MM.1S (cell line): ENCODE data around the gene NPC2.
"Not testable (repeated sequence)": the region's sequence is repeated elsewhere in the genome, so short reads cannot be mapped to it uniquely, and the experiment has no call there.

Experiments used
- DNase-seq: peaks from one replicate; pipeline ENCODE4 v3.0.0-alpha.2; 2015
- H2AFZ ChIP-seq: fragments of 300-600 bp; sonication (generic); 2 replicates; pipeline ENCODE4 v1.6.0; 2016; ENCODE audit warnings: antibody characterized with exemption, low read length
- H3F3A ChIP-seq: fragments of 300-600 bp; sonication (generic); 2 replicates; pipeline ENCODE4 v1.6.1; 2016; ENCODE audit warnings: mild to moderate bottlenecking, antibody characterized with exemption, low read length, moderate library complexity, mixed read lengths; ENCODE audit not compliant: insufficient read depth
- H3K27ac ChIP-seq: fragments of 300-600 bp; sonication (generic); 2 replicates; pipeline ENCODE4 v1.5.1; 2016; ENCODE audit warnings: mild to moderate bottlenecking, low read length
- H3K27me3 ChIP-seq: fragments of 300-600 bp; sonication (generic); replicated peaks from 2 replicates; pipeline ENCODE4 v1.6.0; 2016; ENCODE audit warnings: low read length; ENCODE audit not compliant: insufficient read depth
- H3K36me3 ChIP-seq: fragments of 300-600 bp; sonication (generic); replicated peaks from 2 replicates; pipeline ENCODE4 v1.6.1; 2016; ENCODE audit warnings: mild to moderate bottlenecking, low read length, mixed read lengths; ENCODE audit not compliant: insufficient read depth
- H3K4me1 ChIP-seq: fragments of 300-600 bp; sonication (generic); 2 replicates; pipeline ENCODE4 v1.6.1; 2016; ENCODE audit warnings: low read length, mixed read lengths
- H3K4me2 ChIP-seq: fragments of 300-600 bp; sonication (generic); 2 replicates; pipeline ENCODE4 v1.6.0; 2016; ENCODE audit warnings: low read depth, low read length
- H3K4me3 ChIP-seq: fragments of 300-600 bp; sonication (generic); 2 replicates; pipeline ENCODE4 v1.5.1; 2016; ENCODE audit warnings: low read length, mixed read lengths
- H3K79me2 ChIP-seq: fragments of 300-600 bp; sonication (generic); 2 replicates; pipeline ENCODE4 v1.6.1; 2016; ENCODE audit warnings: mixed run types, low read length, mixed read lengths
- H3K9ac ChIP-seq: fragments of 300-600 bp; sonication (generic); 2 replicates; pipeline ENCODE4 v1.6.1; 2016; ENCODE audit warnings: low read length, mixed read lengths
- H3K9me2 ChIP-seq: fragments of 300-600 bp; sonication (generic); replicated peaks from 2 replicates; pipeline ENCODE4 v1.6.1; 2016; ENCODE audit warnings: mild to moderate bottlenecking, low read length, mixed read lengths; ENCODE audit not compliant: insufficient read depth
- H3K9me3 ChIP-seq: fragments of 300-600 bp; sonication (generic); replicated peaks from 2 replicates; pipeline ENCODE4 v1.6.1; 2016; ENCODE audit warnings: mild to moderate bottlenecking, low read length, mixed read lengths; ENCODE audit not compliant: insufficient read depth
- H4K20me1 ChIP-seq: fragments of 300-600 bp; sonication (generic); 2 replicates; pipeline ENCODE4 v1.6.1; 2016; ENCODE audit warnings: mild to moderate bottlenecking, low read length, moderate library complexity, mixed read lengths; ENCODE audit not compliant: insufficient read depth
- CTCF ChIP-seq: fragments of 300-600 bp; sonication (generic); IDR thresholded peaks from 2 replicates; pipeline ENCODE4 v1.5.1; 2016; ENCODE audit warnings: antibody characterized with exemption, low read length, mixed read lengths
- EZH2 ChIP-seq: fragments of 300-600 bp; sonication (generic); optimal IDR thresholded peaks from 2 replicates; pipeline ENCODE3; 2017; ENCODE audit warnings: low read depth, mild to moderate bottlenecking, antibody characterized with exemption, low read length, mixed read lengths
- EZH2phosphoT487 ChIP-seq: fragments of 300-600 bp; sonication (generic); IDR thresholded peaks from 2 replicates; pipeline ENCODE4 v1.6.1; 2018; ENCODE audit warnings: antibody characterized with exemption, low read length

Gene NPC2

DNA sequence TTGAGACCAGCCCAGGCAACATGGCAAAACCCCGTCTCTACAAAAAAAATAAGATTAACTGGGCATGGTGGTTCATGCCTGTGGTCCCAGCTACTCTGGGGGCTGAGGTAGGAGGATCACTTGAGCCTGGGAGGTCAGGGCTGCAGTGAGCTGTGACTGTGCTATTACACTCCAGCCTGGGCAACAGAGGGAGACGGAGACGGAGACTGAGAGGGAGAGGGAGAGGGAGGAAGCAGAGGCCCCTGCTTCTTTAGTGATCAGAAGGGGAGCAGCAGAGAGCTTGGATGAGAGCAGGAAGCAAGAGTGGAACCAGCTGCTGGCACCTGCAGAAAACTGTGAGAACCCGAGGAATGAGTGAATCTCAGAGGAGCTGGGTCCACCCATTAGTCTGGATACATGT lies 46.4 kb upstream of the NPC2 start:
- Histone ChIP-seq H3K9ac (no peak overlapping the region), H3K4me3 (no peak overlapping the region), H3K36me3 (no peaks in the 10 kb centered on the region), H3K27ac (no peak overlapping the region), H3K4me2 (no peak overlapping the region), H3K27me3 (0 out of 2 replicates have a peak, but pooled peaks cover 3% of the 10 kb centered on the region), H3K9me3 (no peaks in the 10 kb centered on the region), H3K4me1 (no peaks in the 10 kb centered on the region), H2AFZ (no peak overlapping the region), H4K20me1 (no peaks in the 10 kb centered on the region), H3K9me2 (no peaks in the 10 kb centered on the region), H3F3A (no peaks in the 10 kb centered on the region), H3K79me2 (no peaks in the 10 kb centered on the region)
- no peak for DNase-seq
- TF ChIP-seq CTCF, result no peak
- no peak for TF ChIP-seq EZH2phosphoT487
- no peak for TF ChIP-seq EZH2

DNA sequence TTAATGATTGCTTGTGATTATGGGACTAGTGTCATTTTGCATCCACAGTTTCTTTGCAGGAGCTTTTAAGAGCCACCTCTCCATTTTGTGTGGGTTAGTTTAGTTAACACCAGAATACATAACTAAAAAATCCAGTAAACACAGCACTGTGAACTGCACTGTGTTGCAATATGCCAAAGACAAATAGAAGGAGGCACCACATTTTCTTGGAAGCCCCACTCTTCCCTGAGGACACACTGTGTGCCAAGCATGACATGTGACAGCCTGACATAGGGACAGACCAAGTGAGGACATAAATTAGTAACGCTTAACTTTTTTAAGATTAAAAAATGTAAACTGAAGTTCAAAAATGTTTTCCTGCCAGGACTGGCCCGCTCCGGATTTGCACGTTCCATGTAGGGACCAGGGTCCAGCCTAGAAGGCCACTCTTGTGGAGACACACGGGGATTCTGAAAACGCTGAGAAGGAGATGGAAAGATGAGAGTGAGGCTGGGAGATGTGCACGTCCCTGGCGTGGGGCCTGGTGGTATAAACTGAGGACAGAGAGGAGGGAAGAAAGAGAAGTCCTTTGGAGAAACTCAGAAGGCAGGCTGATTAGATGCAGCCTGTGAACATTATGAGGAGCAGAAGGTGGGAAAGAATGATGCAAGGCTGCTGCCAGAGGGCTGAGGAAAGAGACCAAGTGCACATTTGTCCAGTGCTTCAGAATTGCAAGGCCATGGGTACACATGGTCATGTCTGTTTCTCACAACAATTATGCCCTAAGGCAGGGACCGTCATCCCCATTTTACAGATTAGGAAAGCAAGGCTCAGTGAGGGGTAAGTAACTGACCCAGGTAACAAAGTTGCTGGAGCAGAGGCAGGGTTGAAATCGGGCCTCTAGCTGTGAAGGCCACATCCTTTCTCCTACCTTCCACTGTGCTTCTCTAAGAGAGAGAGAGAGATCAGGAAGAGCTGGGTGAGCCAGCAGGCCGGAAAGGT lies 45.6 kb upstream of the NPC2 start:
- Histone ChIP-seq H3K9me3 (no peaks in the 10 kb centered on the region), H3K9ac (no peak overlapping the region), H3K79me2 (no peaks in the 10 kb centered on the region), H3K4me1 (no peaks in the 10 kb centered on the region), H3K27ac (no peak overlapping the region), H3F3A (no peaks in the 10 kb centered on the region), H3K27me3 (no peaks in the 10 kb centered on the region), H2AFZ (no peak overlapping the region), H3K36me3 (no peaks in the 10 kb centered on the region), H3K4me2 (no peak overlapping the region), H4K20me1 (no peaks in the 10 kb centered on the region), H3K4me3 (no peak overlapping the region), H3K9me2 (no peaks in the 10 kb centered on the region)
- no peak for DNase-seq
- no peak for TF ChIP-seq CTCF
- TF ChIP-seq EZH2phosphoT487, result no peak
- no peak for TF ChIP-seq EZH2

DNA sequence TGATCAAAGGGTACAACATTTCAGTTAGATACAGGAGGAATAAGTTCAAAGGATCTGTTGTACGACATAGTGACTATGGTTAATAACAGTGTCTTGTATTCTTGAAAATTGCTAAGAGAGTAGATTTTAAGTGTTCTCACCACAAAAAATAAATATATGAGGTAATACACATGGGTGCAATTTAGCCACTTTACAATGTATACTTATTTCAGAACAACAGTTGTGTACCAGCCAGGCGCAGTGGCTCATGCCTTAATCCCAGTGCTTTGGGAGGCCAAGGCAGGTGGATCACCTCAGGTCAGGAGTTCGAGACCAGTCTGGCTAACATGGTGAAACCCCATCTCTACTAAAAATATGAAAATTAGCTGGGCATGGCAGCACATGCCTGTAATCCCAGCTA lies 43.2 kb upstream of the NPC2 start:
- not testable (repeated sequence) for H3K36me3 ChIP-seq, H4K20me1 ChIP-seq, H3K27ac ChIP-seq

GRCh38 chr14:74535756-74536325 lies 42.7 kb upstream of the NPC2 start:
- H3K79me2 ChIP-seq, result no peaks in the 10 kb centered on the region
- no peaks in the 10 kb centered on the region for H3K27me3 ChIP-seq
- no peaks in the 10 kb centered on the region for H3K36me3 ChIP-seq
- no peak overlapping the region for H3K9ac ChIP-seq
- H4K20me1 ChIP-seq, result no peaks in the 10 kb centered on the region
- no peak overlapping the region for H3K4me3 ChIP-seq
- H3K9me2 ChIP-seq, result no peaks in the 10 kb centered on the region
- no peaks in the 10 kb centered on the region for H3F3A ChIP-seq
- H3K27ac ChIP-seq, result no peak overlapping the region
- no peak overlapping the region for H3K4me2 ChIP-seq
- no peak for DNase-seq
- TF ChIP-seq EZH2 (no peak), CTCF (no peak), EZH2phosphoT487 (no peak)
- no peak overlapping the region for H2AFZ ChIP-seq
- H3K9me3 ChIP-seq, result no peaks in the 10 kb centered on the region
- H3K4me1 ChIP-seq, result no peaks in the 10 kb centered on the region

More for the DNA sequence above, 43.2 kb upstream of the NPC2 start:
- H3K4me1 ChIP-seq, H2AFZ ChIP-seq, H3K9me2 ChIP-seq, DNase-seq, H3K4me2 ChIP-seq, H3K9me3 ChIP-seq, H3K4me3 ChIP-seq, H3K79me2 ChIP-seq, H3F3A ChIP-seq, H3K27me3 ChIP-seq, H3K9ac ChIP-seq: not testable (repeated sequence)
